GM23338 (cell line): ENCODE data around the gene FILIP1L. TPM values are rescaled to one million over a fixed set of nuclear protein-coding genes. Genes with fewer than 3 reads are reported as not detected.

Source experiments
- ATAC-seq: fragments of 200-7000 bp; cut with Tn5 transposase; 3 replicates; pipeline ENCODE4 v1.9.1; 2020
- DNase-seq: peaks from one replicate; pipeline ENCODE4 v3.0.0-alpha.2; 2015; ENCODE audit warnings: low spot score
- H2AFZ ChIP-seq: fragments of 200-600 bp; sonication (generic); 2 replicates; pipeline ENCODE4 v1.8.0; 2016; ENCODE audit warnings: antibody characterized with exemption, mild to moderate bottlenecking, moderate library complexity
- H3F3A ChIP-seq: fragments of 200-600 bp; sonication (generic); replicated peaks from 2 replicates; pipeline ENCODE4 v1.8.0; 2017; ENCODE audit warnings: antibody characterized with exemption, mixed run types, low read depth
- H3K27ac ChIP-seq: fragments of 200-600 bp; sonication (generic); 2 replicates; pipeline ENCODE4 v1.6.1; 2016; ENCODE audit warnings: low read depth
- H3K27me3 ChIP-seq: fragments of 200-600 bp; sonication (generic); 2 replicates; pipeline ENCODE4 v1.8.0; 2016; ENCODE audit warnings: mild to moderate bottlenecking, mixed run types, moderate library complexity; ENCODE audit not compliant: insufficient read depth
- H3K36me3 ChIP-seq: fragments of 200-600 bp; sonication (generic); 2 replicates; pipeline ENCODE4 v1.8.0; 2016; ENCODE audit warnings: mild to moderate bottlenecking; ENCODE audit not compliant: insufficient read depth
- H3K4me1 ChIP-seq: fragments of 200-600 bp; sonication (generic); 2 replicates; pipeline ENCODE4 v1.8.0; 2016; ENCODE audit warnings: mild to moderate bottlenecking, moderate library complexity; ENCODE audit not compliant: insufficient read depth
- H3K4me2 ChIP-seq: fragments of 200-600 bp; sonication (generic); 2 replicates; pipeline ENCODE4 v1.7.1; 2017; ENCODE audit warnings: mixed run types
- H3K4me3 ChIP-seq: fragments of 200-600 bp; sonication (generic); 2 replicates; pipeline ENCODE4 v1.6.1; 2016; ENCODE audit warnings: mixed run types
- H3K79me2 ChIP-seq: fragments of 200-600 bp; sonication (generic); replicated peaks from 2 replicates; pipeline ENCODE4 v1.8.0; 2017; ENCODE audit warnings: mild to moderate bottlenecking; ENCODE audit not compliant: insufficient read depth
- H3K9me2 ChIP-seq: fragments of 200-600 bp; sonication (generic); 2 replicates; pipeline ENCODE4 v1.8.0; 2017; ENCODE audit not compliant: insufficient read depth
- H4K20me1 ChIP-seq: fragments of 200-600 bp; sonication (generic); replicated peaks from 2 replicates; pipeline ENCODE4 v1.8.0; 2017; ENCODE audit warnings: mild to moderate bottlenecking; ENCODE audit not compliant: insufficient read depth
- H3K27ac Mint-ChIP-seq: 2 replicates; pipeline ENCODE4 v1.8.0; 2020; ENCODE audit warnings: inconsistent platforms, mild to moderate bottlenecking, moderate library complexity, mixed read lengths
- H3K27me3 Mint-ChIP-seq: 3 replicates; pipeline ENCODE4 v1.8.0; 2022; ENCODE audit warnings: low read depth, mild to moderate bottlenecking, moderate library complexity, mixed read lengths, inconsistent platforms; ENCODE audit not compliant: insufficient read depth, poor library complexity
- H3K36me3 Mint-ChIP-seq: 3 replicates; pipeline ENCODE4 v1.8.0; 2021; ENCODE audit warnings: low read depth, mild to moderate bottlenecking, inconsistent platforms, moderate library complexity, mixed read lengths
- H3K4me1 Mint-ChIP-seq: 3 replicates; pipeline ENCODE4 v1.8.0; 2020; ENCODE audit warnings: mild to moderate bottlenecking, inconsistent platforms, mixed read lengths
- H3K4me3 Mint-ChIP-seq: 3 replicates; pipeline ENCODE4 v1.8.0; 2021; ENCODE audit warnings: moderate library complexity, mild to moderate bottlenecking, inconsistent platforms, mixed read lengths
- H3K9me3 Mint-ChIP-seq: 3 replicates; pipeline ENCODE4 v1.8.0; 2020; ENCODE audit warnings: moderate library complexity, mild to moderate bottlenecking, inconsistent platforms, mixed read lengths
- CREB1 ChIP-seq: fragments of 250-450 bp; sonication (Bioruptor Pico); IDR thresholded peaks from 2 replicates; pipeline ENCODE4 v1.5.0; 2020; ENCODE audit warnings: low read depth, mild to moderate bottlenecking, moderate library complexity
- CTCF ChIP-seq, 2 experiments: fragments of 200-600 bp in 1 of 2; sonication (generic) in 1 of 2; conservative IDR thresholded peaks; 2 replicates each; pipeline versions ENCODE4 v1.5.1 to v1.6.1; 2016 to 2017; ENCODE audit warnings: antibody characterized with exemption in 2 of 2, low read depth in 2 of 2, mild to moderate bottlenecking in 2 of 2, moderate library complexity in 1 of 2
- ETS1 ChIP-seq: IDR thresholded peaks from 2 replicates; pipeline ENCODE4 v1.6.1; 2016; ENCODE audit warnings: antibody characterized with exemption
- EZH2 ChIP-seq: fragments of 200-600 bp; sonication (generic); IDR thresholded peaks from one replicate; pipeline ENCODE4 v1.8.0; 2017; ENCODE audit warnings: antibody characterized with exemption, mild to moderate bottlenecking, low read depth; ENCODE audit not compliant: unreplicated experiment
- EZH2phosphoT487 ChIP-seq: fragments of 200-600 bp; sonication (generic); IDR thresholded peaks from one replicate; pipeline ENCODE4 v1.8.1; 2018; ENCODE audit warnings: antibody characterized with exemption; ENCODE audit not compliant: unreplicated experiment
- JUNB ChIP-seq: IDR thresholded peaks from one replicate; pipeline ENCODE4 v1.6.1; 2016; ENCODE audit warnings: antibody characterized with exemption; ENCODE audit not compliant: unreplicated experiment
- NANOG ChIP-seq: IDR thresholded peaks from 2 replicates; pipeline ENCODE4 v1.6.1; 2016; ENCODE audit warnings: antibody characterized with exemption, borderline replicate concordance
- POLR2AphosphoS5 ChIP-seq: IDR thresholded peaks from 2 replicates; pipeline ENCODE4 v1.6.1; 2016; ENCODE audit warnings: antibody characterized with exemption, low read depth
- REST ChIP-seq: IDR thresholded peaks from one replicate; pipeline ENCODE4 v1.6.1; 2018; ENCODE audit warnings: antibody characterized with exemption; ENCODE audit not compliant: unreplicated experiment
- STAT1 ChIP-seq: IDR thresholded peaks from one replicate; pipeline ENCODE4 v1.6.1; 2016; ENCODE audit warnings: antibody characterized with exemption; ENCODE audit not compliant: unreplicated experiment
- ZNF114 ChIP-seq: fragments of 250-450 bp; sonication (Bioruptor Pico); IDR thresholded peaks from 2 replicates; pipeline ENCODE4 v1.5.0; 2020; ENCODE audit warnings: mild to moderate bottlenecking, moderate library complexity
- ZNF331 ChIP-seq: fragments of 250-450 bp; sonication (Bioruptor Pico); IDR thresholded peaks from 2 replicates; pipeline ENCODE4 v1.5.0; 2020; ENCODE audit warnings: low read depth, mild to moderate bottlenecking, moderate library complexity
- ZNF462 ChIP-seq: fragments of 250-450 bp; sonication (Bioruptor Pico); IDR thresholded peaks from 2 replicates; pipeline ENCODE4 v1.5.0; 2020; ENCODE audit warnings: mild to moderate bottlenecking, moderate library complexity
- polyA plus RNA-seq: library from polyadenylated mRNA; unstranded; fragments of >200 nt; fragmentation: Nextera tagmentation; extraction: Ambion mirVana; gene quantifications from 2 replicates; pipeline ENCODE4 v1.2.1, GENCODE V29; 2016
- total RNA-seq: library from RNA; depleted of rRNA; stranded (reverse); fragments of >200 nt; shearing (Covaris generic); gene quantifications from 2 replicates; pipeline ENCODE4 v1.2.3, GENCODE V29; 2014

The FILIP1L gene
- total and polyA plus RNA-seq, 2 experiments from 2014 or later: 1.6 TPM; not detected in 1

GRCh38 chr3:100033184-100033583 is 81.1 kb downstream of the FILIP1L start:
- ATAC-seq (peak; percentile 53), DNase-seq (no peak)
- Mint-ChIP-seq H3K36me3 (no peaks in the 10 kb centered on the region), H3K4me3 (no peak overlapping the region), H3K4me1 (peaks cover 15% of the 10 kb centered on the region; the same call in 2 of the 3 replicates), H3K27ac (no peak overlapping the region; the same call in 1 of the 2 replicates), H3K9me3 (no peaks in the 10 kb centered on the region), H3K27me3 (peaks cover 2% of the 10 kb centered on the region)
- no peaks in the 10 kb centered on the region for H4K20me1 ChIP-seq
- no peak for TF ChIP-seq ZNF114 (CRISPR knock-in tag)
- no peak for TF ChIP-seq CTCF (conservative IDR thresholded peaks at IDR 0.05; ENCODE audit: low read depth in 2 of 2)
- no peak for TF ChIP-seq REST
- no peak for TF ChIP-seq POLR2AphosphoS5
- no peak for TF ChIP-seq EZH2
- TF ChIP-seq CREB1 (CRISPR knock-in tag): no peak
- TF ChIP-seq ZNF462: no peak
- TF ChIP-seq STAT1: no peak
- no peak for TF ChIP-seq ZNF331 (CRISPR knock-in tag)
- TF ChIP-seq JUNB: no peak
- TF ChIP-seq NANOG: no peak
- TF ChIP-seq ETS1: no peak
- no peak for TF ChIP-seq EZH2phosphoT487
- no peaks in the 10 kb centered on the region for H3K27me3 ChIP-seq
- no peaks in the 10 kb centered on the region for H3K36me3 ChIP-seq
- no peak overlapping the region for H2AFZ ChIP-seq
- no peaks in the 10 kb centered on the region for H3K9me2 ChIP-seq
- no peak overlapping the region for H3K27ac ChIP-seq
- no peaks in the 10 kb centered on the region for H3F3A ChIP-seq
- H3K4me3 ChIP-seq: no peak overlapping the region
- no peak overlapping the region for H3K4me2 ChIP-seq
- H3K79me2 ChIP-seq: no peaks in the 10 kb centered on the region
- H3K4me1 ChIP-seq: no peaks in the 10 kb centered on the region
